Nucleus accumbens (tissue), 56 donors: ENCODE results near the gene RUFY3.
"Not testable (repeated sequence)": the region's sequence is repeated elsewhere in the genome, so short reads cannot be mapped to it uniquely, and the experiment has no call there.

Experiments used
- DNase-seq, 56 donors: peaks; one replicate each; lab custom pipeline; 2025; lab: John Stamatoyannopoulos, UW

RUFY3 gene

DNA sequence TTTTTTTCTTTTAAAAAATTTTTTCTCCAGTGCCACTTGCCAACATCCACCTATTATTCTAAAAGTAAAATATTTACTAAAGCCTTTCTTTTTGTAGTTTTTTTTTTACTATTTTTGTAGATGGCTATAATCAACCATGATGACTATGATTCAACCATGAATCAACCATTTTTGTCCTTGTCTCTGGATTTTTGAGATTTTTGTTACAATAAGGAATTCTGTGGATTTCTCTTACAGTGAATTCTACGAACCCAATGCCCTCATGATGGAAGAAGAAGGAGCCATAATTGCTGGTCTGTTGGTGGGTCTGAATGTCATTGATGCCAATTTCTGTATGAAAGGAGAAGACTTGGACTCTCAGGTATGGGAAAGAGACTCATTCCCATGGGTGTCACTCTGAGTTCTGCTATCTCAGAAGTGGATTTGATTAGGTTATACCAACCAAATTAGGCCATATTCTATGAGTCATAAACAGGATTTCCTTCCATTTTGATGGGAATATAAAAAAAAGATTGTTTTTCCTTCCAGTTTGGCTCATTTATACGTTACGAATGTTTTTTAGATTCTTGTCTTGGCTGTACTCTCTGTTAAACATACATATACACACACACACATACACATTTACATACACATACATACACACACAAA, 46.7 kb downstream of the RUFY3 start:
- DNase-seq, result no peak

DNA sequence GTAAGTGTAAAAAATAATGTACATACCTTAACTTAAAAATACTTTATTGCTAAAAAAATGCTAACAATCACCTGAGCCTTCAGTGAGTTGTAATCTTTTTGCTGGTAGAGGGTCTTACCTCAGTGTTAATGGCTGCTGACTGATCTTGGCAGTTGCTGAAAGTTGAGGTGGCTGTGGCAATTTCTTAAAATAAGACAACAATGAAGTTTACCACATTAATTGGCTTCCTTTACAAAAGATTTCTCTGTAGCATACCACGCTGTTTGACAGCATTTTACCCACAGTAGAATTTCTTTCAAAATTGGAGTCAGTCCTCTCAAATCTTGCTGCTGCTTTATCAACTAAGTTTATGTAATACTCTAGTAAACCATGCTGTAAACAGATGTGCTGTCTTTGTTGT, 47.6 kb downstream of the RUFY3 start:
- DNase-seq, result not testable (repeated sequence)

DNA sequence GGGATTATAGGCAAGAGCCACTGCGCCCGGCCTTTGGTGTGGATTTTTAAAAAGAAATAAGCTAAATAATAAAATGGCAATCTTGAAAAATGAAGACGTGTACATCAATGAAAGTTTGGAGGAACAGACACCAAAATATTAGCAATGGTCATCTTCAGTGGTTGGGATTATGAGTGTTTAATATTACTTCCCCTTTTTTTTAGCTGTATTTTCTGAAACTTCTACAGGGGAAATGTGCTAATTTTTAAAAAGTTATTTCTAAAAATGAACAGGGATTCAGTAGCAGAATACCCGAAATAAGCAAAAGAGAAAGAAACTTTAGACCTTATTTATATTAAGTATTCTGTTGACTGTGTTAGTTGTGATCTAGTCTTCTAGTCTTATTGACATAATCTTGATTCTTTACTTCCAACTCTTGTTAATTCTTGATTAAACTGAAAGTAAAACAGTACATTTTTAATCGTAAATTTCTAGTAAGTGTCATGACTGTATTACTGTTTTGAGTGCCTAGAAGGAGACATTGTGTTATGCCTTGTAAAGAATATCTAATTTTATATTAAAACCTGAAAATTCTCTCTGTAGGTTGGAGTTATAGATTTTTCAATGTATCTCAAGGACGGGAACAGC, 51.3 kb downstream of the RUFY3 start:
- no peak for DNase-seq

DNA sequence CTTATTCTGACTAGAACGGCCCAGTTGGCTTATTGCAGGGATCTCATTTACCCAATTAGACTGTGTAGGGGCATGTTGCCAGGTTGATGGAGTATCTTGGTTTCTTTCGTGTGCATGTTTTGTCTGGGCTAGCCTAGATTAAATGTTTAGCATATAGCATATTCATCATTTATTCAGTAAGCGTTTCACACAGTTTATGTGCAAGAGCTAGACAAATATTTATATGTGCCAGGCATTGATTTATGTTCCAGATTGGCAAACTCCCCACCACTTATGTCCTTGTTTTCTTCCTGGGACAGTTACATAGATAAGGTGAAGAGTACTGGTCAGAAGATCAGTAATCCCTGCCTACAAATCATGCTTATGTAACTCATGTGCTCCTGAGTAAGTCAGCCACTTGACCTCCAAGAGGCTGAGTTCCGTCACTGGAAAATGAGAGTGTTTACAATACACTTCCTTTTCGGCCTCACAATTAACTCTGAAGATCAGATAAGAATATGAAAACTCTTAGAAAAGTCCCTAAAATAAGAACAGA, 57.2 kb downstream of the RUFY3 start:
- DNase-seq, result no peak

DNA sequence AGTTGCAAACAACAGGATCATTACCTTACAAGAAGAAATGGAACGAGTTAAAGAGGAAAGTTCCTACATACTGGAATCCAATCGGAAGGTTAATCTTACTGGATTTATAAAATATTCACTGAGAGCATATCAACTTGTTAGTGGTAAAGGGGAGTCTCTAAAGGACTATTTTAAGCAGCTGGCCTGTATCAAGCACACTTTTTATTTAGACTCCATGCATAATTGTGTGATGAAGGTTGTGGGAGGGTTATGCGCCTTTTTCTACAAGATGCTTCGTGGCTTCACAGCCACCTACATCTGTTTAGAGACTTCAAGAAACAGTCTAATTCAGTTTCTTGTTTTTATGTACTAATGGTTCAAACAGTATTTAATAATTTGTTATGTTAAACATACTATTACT, 61.3 kb downstream of the RUFY3 start:
- DNase-seq, result no peak

DNA sequence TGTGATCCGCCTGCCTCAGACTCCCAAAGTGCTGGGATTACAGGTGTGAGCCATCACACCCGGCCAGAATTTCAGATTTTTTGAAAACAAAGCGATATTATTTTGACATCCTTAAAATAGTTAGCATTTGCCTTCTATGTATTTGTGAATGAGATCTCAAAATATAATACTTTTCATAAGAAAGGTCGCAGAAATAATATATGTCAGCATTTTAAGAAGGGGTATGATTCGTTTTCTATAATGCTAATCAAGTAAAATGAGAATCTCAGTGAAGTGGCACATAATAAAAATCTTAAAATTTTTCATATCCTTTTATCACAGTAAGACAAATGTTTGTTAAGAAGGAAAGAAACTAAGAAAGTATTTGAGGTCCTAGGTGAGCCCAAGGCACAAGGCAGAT, 65.7 kb downstream of the RUFY3 start:
- no peak for DNase-seq

DNA sequence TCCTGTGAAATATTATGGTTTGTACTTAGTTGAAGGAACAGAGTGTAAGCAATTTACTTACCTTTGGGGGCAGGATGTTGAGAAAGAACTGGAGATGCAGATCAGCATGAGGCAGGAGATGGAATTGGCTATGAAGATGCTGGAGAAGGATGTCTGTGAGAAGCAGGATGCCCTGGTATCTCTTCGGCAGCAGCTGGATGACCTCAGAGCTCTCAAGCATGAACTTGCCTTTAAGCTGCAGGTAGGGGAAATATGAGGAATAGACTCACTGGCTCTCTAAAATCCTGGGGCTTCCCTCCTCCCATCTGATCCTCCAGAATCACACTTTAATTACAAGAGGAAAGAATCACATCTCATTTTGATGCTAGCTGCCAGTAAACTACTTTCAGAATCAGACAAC, 67.0 kb downstream of the RUFY3 start:
- no peak for DNase-seq

DNA sequence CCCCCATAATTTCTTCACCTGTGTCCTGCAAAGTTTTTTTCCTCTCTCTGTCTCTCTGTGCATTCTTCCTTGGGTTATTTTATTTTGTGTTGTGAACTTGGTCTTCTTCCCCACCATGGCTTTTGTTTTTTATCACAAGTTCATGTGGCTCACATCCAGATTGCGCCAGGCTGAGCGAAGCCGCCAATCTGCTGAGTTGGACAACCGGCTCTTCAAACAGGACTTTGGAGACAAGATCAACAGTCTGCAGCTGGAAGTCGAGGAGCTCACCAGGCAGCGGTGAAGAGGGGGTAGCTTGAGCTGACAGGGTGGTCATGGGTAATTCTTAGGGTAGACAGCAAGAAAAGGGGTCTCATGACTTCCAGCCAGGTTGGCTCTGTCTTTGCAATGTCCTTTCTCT, 71.9 kb downstream of the RUFY3 start:
- no peak for DNase-seq

DNA sequence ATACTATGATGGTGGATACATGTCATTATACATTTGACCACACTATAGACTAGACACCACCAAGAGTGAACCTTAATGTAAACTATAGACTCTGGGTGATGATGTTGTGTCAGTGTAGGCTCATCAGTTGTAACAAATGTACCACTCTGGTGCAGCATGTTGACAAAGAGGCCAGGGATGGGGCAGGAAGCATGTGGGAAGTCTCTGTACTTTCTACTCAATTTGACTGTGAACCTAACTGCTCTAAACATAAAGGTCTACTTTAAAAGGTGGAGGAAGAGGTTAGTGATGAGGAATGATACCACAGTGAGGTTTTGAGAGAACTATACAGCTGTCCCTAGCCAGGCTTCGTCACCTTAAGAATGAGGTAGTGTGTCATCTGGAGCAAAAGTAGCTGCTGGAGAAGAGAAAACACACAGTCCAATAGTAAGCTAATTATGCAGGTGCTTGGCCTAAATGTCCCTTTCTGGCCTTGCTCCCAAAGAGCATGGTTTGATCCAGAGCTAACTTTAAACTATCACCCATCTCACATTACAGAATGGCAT, 79.6 kb downstream of the RUFY3 start:
- DNase-seq, result no peak

DNA sequence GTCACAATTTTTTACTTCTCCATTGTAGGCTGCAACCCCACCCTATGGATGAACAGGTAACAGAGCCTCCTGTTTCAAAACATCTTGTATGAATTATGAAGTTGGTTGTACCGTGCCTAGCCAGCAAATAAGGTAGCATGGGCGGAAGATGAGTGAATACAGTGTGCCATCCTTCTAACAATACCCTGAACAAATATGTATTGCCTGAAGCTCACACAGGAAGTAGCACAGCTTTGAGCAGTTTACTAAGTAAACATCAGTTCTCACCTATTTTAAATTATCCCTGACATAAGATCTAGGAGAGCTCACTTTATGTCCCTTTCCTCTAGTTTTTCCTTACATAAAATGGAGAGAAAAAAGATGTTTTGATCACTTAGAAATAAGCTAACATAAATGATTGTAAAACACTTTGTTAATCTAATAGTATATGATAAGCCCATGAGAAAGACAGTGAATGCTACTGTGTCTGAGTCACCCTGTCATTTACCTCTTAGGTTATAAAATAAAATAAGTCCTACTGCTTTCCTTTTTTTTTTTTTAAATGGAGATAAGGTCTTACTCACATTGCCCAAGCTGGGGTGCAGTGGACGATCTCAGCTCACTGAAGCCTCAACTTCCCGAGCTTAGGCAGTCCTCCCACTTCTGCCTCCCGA, 81.3 kb downstream of the RUFY3 start:
- DNase-seq, result no peak

DNA sequence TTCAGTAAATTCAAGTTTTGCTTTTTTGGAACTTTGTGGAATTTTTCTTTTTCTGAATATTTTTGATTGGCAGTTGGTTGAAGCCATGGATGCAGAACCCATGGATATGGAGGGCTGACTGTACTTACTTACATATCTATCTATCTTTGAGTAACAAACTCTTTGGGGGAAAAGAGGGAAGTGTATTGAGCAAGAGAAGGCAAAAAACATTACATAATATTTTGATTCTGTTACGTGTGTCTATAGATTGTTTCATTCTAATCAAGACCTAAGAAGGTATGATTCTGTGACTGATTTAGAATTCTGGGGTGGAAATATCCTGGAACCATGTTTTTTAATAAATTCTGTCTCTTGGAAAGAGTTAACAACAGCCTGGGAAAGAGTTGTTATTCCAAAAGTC, 86.4 kb downstream of the RUFY3 start:
- no peak for DNase-seq

DNA sequence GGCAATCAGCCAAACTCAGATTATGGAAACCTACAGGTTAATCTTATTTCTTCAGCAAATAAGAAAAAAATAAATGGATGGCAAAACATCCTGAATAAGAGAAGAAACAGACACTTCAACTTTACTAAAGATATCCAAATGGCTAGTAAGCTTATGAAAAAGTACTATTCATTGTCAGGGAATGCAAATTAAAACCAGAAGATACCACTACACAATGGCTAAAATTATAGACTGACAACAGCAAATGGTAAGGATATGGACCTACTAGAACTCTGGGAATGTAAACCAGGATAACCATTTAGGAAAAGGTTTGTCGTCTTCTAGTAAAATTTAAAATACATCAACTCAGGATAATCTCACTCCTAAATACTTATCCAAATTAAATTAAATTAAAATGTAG, 93.6 kb downstream of the RUFY3 start:
- no peak for DNase-seq

DNA sequence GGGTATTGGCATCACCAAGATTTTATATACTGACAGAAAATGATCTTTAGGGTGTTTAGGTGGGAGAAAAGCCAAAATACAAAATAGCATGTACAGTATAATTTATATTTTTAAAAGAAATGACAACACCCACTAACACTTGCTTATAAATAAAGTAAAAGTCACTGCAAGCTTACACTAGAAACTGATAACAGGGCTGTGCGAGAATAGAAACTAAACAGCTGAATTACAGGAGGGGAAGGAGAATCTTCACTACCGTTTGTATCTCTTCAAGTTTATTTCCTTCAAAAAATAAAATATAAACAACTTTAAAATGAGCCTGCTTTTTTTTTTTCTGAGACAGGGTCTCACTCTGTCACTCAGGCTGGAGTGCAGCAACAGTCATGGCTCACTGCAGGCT, 95.1 kb downstream of the RUFY3 start:
- no peak for DNase-seq

DNA sequence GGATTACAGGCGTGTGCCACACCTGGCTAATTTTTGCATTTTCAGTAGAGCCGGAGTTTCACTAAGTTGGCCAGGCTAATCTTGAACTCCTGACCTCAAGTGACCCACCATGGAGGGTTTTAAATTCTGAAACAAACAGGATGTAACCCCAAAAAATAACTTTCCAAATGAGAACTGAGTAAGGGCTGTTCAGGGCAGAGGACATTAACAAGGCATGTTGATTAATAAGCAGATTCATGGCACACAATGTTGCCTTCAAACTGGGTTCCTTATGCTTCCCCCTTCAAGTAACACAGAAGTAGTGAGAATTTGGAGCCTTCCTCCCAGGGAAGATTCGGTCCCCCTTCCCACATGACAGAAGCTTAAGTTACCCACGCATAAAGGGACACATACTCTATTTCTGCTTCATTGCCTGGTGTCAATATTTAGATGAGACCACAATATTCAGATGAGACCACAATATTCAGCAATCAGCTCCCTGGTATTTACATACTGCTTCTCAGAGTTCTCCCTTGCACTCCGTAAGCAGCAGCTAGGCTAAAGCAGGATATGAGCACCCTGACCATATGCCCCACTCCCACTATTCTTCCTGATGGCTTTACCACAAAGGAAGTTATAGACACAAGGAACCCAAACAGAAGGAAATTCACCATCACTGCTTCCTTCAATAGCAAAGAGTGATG, 96.5 kb downstream of the RUFY3 start:
- no peak for DNase-seq

DNA sequence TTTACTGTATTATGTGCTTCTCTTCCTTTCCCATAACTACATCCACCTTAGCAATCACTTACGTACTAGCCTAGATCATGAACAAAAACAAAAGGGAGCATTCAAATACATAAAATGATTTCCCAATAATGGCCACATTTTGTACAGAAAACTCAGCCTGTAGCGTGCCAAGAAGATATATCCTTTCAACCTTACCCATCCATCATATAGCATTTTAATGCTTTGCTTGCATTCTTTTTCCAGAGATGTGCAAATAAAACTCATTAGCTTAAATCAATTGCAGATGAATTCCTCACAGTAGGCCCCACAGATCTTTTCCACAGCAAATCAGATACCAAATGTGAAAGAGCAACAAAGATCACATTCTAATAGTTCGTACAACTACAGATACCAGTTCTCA, 97.2 kb downstream of the RUFY3 start:
- DNase-seq, result no peak

DNA sequence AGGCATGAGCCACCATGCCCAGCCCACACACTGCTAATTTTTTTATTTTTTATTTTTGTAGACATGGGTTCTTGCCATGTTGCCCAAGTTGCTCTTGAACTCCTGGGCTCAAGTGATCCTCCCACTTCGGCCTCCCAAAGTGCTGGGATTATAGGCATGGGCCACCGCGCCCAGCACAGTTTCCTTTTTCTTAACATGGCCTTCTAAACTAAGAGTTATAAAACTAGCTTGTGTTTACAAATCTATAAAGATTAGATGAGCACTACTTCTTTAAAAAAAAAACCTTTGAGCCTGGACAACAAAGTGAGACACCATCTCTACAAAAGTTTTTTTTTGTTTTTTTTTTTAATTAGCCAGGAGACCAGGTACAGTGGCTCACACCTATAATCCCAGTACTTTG, 107.3 kb downstream of the RUFY3 start:
- DNase-seq, result no peak

DNA sequence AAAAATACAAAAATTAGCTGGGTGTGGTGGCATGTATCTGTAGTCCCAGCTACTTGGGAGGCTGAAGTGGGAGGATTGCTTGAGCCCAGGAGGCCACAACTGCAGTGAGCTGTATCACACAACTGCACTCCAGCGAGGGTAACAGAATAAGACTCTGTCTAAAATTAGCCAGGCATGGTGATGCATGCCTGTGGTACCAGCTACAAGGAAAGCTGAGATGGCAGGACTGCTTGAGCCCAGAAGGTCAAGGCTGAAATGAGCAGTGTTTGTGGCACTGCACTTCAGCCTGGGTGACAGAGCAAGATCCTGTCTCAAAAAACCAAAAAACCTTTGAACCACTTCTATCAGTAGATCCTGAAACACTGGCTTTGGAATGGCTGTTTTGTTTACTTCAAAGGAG, 107.7 kb downstream of the RUFY3 start:
- DNase-seq, result no peak

DNA sequence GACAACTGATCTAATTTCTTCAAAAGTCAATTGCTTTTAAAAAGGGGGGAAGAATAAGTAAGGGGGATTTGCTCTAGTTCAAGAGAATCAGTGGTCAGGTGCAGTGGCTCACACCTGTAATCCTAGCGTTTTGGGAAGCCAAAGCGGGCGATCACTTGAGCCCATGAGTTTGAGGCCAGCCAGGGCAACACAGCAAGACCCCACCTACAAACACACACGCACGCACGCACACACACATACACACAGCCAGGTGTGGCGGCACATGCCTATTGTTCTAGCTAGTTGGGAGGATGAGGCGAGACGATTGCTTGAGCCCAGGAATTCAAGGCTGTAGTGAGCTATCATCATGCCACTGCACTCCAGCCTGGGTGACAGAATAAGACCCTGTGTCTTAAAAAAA, 108.3 kb downstream of the RUFY3 start:
- DNase-seq, result no peak

DNA sequence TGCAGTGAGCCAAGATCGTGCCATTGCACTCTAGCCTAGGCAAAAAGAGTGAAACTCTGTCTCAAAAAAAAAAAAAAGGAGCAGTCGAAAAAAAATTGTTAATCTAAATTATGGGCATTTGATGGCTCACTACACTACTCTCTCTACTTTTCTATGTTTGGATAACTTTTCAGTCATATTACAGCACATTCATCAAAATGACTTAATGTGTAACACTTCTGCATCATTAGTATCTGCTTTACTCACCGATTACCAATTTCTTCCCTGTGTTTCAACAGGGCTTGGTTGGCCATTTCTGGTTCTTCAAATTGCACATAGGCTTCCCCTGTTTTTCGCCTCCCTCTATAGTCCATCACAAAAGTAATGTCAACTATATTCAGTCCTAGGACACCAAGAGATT, 109.5 kb downstream of the RUFY3 start:
- no peak for DNase-seq

DNA sequence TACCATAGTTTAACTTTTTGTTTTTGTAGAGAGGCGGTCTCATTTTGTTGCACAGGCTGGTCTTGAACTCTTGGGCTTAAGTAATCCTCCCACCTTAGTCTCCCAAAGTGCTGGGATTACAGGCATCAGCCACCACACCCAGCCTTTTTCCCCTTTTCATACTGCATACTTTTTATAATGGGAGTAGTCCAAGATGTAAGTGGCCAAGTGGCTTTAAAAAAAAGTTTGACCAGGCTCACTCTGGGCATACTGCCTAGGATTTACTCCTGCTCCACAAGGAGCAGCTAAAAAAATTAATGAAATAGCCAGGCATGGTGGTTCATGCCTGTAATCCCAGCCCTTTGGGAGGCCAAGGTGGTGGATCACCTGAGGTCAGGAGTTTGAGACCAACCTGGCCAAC, 111.9 kb downstream of the RUFY3 start:
- no peak for DNase-seq

DNA sequence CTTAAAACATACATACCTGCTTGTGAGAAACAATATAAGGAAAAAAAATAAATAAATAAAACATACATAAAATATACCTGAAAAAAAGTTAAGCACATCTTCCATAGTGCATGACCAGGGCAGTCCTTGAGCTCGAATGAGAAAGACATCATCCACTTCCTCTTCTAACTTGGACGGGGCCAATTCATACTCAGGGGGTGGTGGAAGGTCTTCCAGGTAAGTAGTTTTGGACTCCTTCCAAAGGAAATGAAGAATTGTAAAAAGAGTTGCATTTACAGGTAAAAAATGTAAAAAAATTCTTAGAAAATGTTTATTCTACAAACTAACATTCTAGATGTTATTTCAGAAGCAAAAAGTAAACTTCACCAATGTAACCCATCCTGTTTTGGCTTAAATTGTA, 114.3 kb downstream of the RUFY3 start:
- DNase-seq, result no peak
